ENCODE results near the gene ANKRD11.

ANKRD11 gene

GRCh38 chr16:89378947-89379771 is 111.2 kb downstream of the ANKRD11 start:
- no peak for DNase-seq

- DNase-seq, result no peak
Measured at GRCh38 chr16:89377453-89377848, 112.9 kb downstream of the ANKRD11 start.

GRCh38 chr16:89376812-89377452 is 113.4 kb downstream of the ANKRD11 start:
- no peak for DNase-seq

- no peak for DNase-seq
Measured at GRCh38 chr16:89375686-89376085, 114.7 kb downstream of the ANKRD11 start.

GRCh38 chr16:89375021-89375420 is 115.3 kb downstream of the ANKRD11 start:
- DNase-seq, result no peak

GRCh38 chr16:89374393-89374960 is 115.9 kb downstream of the ANKRD11 start:
- DNase-seq, result no peak

GRCh38 chr16:89373355-89374110 is 116.8 kb downstream of the ANKRD11 start:
- no peak for DNase-seq

- DNase-seq, result no peak
Measured at GRCh38 chr16:89371968-89372634, 118.3 kb downstream of the ANKRD11 start.

- no peak for DNase-seq
Measured at GRCh38 chr16:89371386-89371785, 119.0 kb downstream of the ANKRD11 start.

- DNase-seq, result no peak
Measured at GRCh38 chr16:89370601-89371000, 119.8 kb downstream of the ANKRD11 start.

GRCh38 chr16:89370081-89370511 is 120.3 kb downstream of the ANKRD11 start:
- no peak for DNase-seq

GRCh38 chr16:89369266-89369895 is 121.0 kb downstream of the ANKRD11 start:
- DNase-seq, result no peak

GRCh38 chr16:89368604-89369249 is 121.6 kb downstream of the ANKRD11 start:
- DNase-seq, result no peak

GRCh38 chr16:89367538-89367915 is 122.8 kb downstream of the ANKRD11 start:
- DNase-seq, result no peak

GRCh38 chr16:89366561-89367537 is 123.5 kb downstream of the ANKRD11 start:
- no peak for DNase-seq

GRCh38 chr16:89365996-89366395 is 124.4 kb downstream of the ANKRD11 start:
- DNase-seq, result no peak

- DNase-seq, result no peak
Measured at GRCh38 chr16:89365044-89365467, 125.3 kb downstream of the ANKRD11 start.

GRCh38 chr16:89364606-89365005 is 125.8 kb downstream of the ANKRD11 start:
- DNase-seq, result no peak

- no peak for DNase-seq
Measured at GRCh38 chr16:89363621-89364393, 126.6 kb downstream of the ANKRD11 start.
